ENCODE data around the gene SRSF7.

DNA sequence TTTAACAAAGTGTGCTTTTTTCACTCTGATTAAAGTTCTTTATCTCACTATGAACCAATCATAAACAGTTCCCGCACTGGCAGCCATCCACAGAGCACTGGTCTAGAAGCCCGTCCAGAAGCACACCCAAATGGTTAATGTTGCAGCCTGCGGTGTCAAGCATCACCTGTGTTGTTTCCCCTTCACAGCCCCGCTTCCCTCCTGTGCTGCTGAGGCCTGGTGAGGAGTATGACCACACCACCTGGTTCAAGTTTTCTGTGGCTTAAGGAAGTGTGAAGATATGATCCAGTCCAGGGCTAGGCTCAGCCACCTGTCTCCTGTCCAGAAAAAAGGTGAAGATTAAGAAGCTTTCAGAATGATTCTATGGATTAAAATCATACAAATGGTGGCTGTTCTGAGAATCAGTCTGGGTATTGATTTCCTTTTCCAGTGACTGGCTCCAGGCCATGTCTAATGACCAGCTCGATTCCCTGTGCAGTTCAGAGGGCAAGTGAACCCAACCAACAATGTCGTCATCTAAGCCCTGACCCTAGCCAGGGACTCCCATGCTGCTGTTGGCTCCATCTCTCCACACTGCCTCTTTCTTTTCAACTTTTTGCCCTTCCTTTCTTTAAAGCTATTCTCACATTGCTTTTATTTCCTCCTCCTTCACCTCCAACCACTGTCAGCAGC lies 17.7 kb downstream of the SRSF7 start:
- TF ChIP-seq, protein P1, sequence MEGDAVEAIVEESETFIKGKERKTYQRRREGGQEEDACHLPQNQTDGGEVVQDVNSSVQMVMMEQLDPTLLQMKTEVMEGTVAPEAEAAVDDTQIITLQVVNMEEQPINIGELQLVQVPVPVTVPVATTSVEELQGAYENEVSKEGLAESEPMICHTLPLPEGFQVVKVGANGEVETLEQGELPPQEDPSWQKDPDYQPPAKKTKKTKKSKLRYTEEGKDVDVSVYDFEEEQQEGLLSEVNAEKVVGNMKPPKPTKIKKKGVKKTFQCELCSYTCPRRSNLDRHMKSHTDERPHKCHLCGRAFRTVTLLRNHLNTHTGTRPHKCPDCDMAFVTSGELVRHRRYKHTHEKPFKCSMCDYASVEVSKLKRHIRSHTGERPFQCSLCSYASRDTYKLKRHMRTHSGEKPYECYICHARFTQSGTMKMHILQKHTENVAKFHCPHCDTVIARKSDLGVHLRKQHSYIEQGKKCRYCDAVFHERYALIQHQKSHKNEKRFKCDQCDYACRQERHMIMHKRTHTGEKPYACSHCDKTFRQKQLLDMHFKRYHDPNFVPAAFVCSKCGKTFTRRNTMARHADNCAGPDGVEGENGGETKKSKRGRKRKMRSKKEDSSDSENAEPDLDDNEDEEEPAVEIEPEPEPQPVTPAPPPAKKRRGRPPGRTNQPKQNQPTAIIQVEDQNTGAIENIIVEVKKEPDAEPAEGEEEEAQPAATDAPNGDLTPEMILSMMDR (IDR thresholded peaks at IDR 0.05; ENCODE audit: low read depth, low read length, poor library complexity, severe bottlenecking) = no peak
- no peak for TF ChIP-seq EZH2phosphoT487 (IDR thresholded peaks at IDR 0.05; ENCODE audit: borderline replicate concordance, low read length)

Data from DOHH2 (cell line).